Activated CD4-positive, alpha-beta memory T cell treated with anti-CD3 and anti-CD28 coated beads, Interleukin-2, amount 10 ng/mL, durations not matched to agents 7 days and 5 days (primary cell): ENCODE data around the gene RGS17. TPM values are rescaled to one million over a fixed set of nuclear protein-coding genes. Genes with fewer than 3 reads are reported as not detected.
A peak's percentile ranks its signal among the peaks of the same experiment; 100 is the strongest.
"Not testable (repeated sequence)": the region's sequence is repeated elsewhere in the genome, so short reads cannot be mapped to it uniquely, and the experiment has no call there.

Experiments used
- CTCF ChIA-PET: fragments of 350-600 bp; sonication (Branson Sonifier 250); formaldehyde crosslinking; loops from one replicate; lab custom pipeline; 2021; ENCODE audit warnings: antibody characterized with exemption, inconsistent platforms; lab: Charles Lee
- POLR2A ChIA-PET: fragments of 350-600 bp; sonication (Branson Sonifier 250); formaldehyde crosslinking; loops from one replicate; lab custom pipeline; 2021; ENCODE audit warnings: antibody characterized with exemption; lab: Charles Lee
- DNase-seq: peaks from one replicate; pipeline ENCODE4 v3.0.0-alpha.2; 2020
- H3K27ac Mint-ChIP-seq: one replicate; pipeline ENCODE4 v1.8.0; 2021; ENCODE audit warnings: mild to moderate bottlenecking, mixed read lengths
- H3K27me3 Mint-ChIP-seq: one replicate; pipeline ENCODE4 v1.8.0; 2021; ENCODE audit warnings: mixed read lengths
- H3K36me3 Mint-ChIP-seq: one replicate; pipeline ENCODE4 v1.8.0; 2021; ENCODE audit warnings: low read depth, mixed read lengths
- H3K4me1 Mint-ChIP-seq: one replicate; pipeline ENCODE4 v1.8.0; 2021; ENCODE audit warnings: mixed read lengths
- H3K4me3 Mint-ChIP-seq: one replicate; pipeline ENCODE4 v1.8.0; 2021; ENCODE audit warnings: mild to moderate bottlenecking, mixed read lengths
- H3K9me3 Mint-ChIP-seq: one replicate; pipeline ENCODE4 v1.8.0; 2021; ENCODE audit warnings: mixed read lengths
- total RNA-seq, 2 experiments: library from RNA; stranded (reverse); gene quantifications; one replicate each; pipeline ENCODE4 v1.2.3, GENCODE V29; 2021

The RGS17 gene
- total RNA-seq, 2 experiments from 2014 or later = 0.10 TPM; not detected in 1

DNA sequence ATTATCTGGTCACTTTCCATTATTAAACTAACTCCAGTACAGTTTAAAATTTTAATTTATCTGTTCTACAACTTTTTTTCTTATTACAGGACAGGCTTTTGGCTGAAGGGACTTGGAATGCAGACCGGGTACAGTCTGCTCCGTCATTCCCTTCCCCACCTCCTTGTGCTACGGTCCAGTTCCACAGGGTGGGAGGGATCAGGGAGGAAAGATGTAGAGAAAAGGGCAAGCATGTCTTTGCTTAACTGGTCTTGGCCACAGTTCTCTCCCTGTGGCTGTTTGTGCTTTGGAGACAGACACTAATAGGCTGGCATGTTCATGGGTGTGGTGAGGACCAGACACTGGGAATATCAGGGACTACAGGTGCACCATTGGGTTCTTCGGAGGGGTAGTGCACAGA, 12.1 kb upstream of the RGS17 start:
- H3K4me3 Mint-ChIP-seq = no peak overlapping the region
- CTCF ChIA-PET = no interaction called here

GRCh38 chr6:153140299-153140698, 9.2 kb upstream of the RGS17 start:
- Mint-ChIP-seq H3K36me3 (no peaks in the 10 kb centered on the region), H3K27ac (no peak overlapping the region), H3K27me3 (no peaks in the 10 kb centered on the region), H3K9me3 (no peaks in the 10 kb centered on the region), H3K4me3 (no peak overlapping the region), H3K4me1 (peaks cover 2% of the 10 kb centered on the region)
- ChIA-PET POLR2A (no interaction called here), CTCF (no interaction called here)
- no peak for DNase-seq

More for the DNA sequence above, 12.1 kb upstream of the RGS17 start:
- POLR2A ChIA-PET = no interaction called here
- Mint-ChIP-seq H3K27me3 (no peaks in the 10 kb centered on the region), H3K36me3 (no peaks in the 10 kb centered on the region), H3K27ac (no peak overlapping the region), H3K4me1 (no peaks in the 10 kb centered on the region), H3K9me3 (no peaks in the 10 kb centered on the region)
- no peak for DNase-seq

DNA sequence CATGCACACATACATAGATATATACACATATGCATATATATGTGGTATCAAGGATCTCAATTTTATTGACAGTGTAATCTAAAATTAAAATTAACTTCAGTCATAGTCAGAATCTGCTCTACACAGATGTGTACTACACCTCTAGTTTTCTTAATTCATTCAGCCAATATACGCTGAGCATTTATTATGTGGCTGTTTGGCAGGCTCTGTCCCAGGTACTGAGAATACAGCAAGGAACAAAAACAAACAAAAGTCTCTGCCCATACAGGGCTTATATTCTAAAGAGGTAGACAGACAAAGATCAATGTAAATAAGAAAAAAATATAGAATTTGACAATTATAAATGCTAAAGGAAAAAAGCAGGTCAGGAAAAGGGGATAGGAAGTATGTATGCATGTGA, 7.8 kb upstream of the RGS17 start:
- no peaks in the 10 kb centered on the region for H3K9me3 Mint-ChIP-seq
- POLR2A ChIA-PET = no interaction called here

DNA sequence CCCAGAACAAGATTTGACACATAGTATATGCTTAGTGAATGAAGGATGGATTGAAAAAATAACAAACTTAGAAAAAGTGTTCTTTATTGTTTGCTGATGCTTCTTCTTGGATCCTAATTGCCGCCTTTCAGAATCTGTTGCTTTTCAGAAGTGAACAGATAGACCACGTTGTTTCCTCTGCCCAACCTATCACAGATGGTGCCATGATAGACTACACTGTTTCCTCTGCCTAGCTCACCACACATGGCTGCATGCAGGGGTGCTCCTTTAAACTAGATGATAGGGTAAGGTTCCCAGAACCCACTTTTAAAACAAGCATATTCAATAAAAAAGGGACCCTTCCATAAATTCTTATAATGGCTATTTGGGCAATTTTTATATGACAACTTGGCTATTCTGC, 4.6 kb upstream of the RGS17 start:
- Mint-ChIP-seq H3K9me3 (no peaks in the 10 kb centered on the region), H3K36me3 (no peaks in the 10 kb centered on the region), H3K27me3 (peaks cover 17% of the 10 kb centered on the region), H3K4me3 (no peak overlapping the region), H3K27ac (no peak overlapping the region), H3K4me1 (peaks cover 6% of the 10 kb centered on the region)
- ChIA-PET CTCF (no interaction called here), POLR2A (no interaction called here)
- no peak for DNase-seq

More for the DNA sequence above, 7.8 kb upstream of the RGS17 start:
- DNase-seq = no peak
- CTCF ChIA-PET = no interaction called here
- peaks cover 4% of the 10 kb centered on the region for H3K4me1 Mint-ChIP-seq
- no peak overlapping the region for H3K4me3 Mint-ChIP-seq
- no peaks in the 10 kb centered on the region for H3K27me3 Mint-ChIP-seq
- H3K36me3 Mint-ChIP-seq = no peaks in the 10 kb centered on the region
- no peak overlapping the region for H3K27ac Mint-ChIP-seq

- Mint-ChIP-seq H3K4me1 (peaks cover 13% of the 10 kb centered on the region), H3K27me3 (peaks cover 30% of the 10 kb centered on the region)
- POLR2A ChIA-PET, H3K27ac Mint-ChIP-seq, CTCF ChIA-PET, H3K36me3 Mint-ChIP-seq, H3K4me3 Mint-ChIP-seq, H3K9me3 Mint-ChIP-seq, DNase-seq: not testable (repeated sequence)
Observed at GRCh38 chr6:153133667-153134066, 2.6 kb upstream of the RGS17 start.

DNA sequence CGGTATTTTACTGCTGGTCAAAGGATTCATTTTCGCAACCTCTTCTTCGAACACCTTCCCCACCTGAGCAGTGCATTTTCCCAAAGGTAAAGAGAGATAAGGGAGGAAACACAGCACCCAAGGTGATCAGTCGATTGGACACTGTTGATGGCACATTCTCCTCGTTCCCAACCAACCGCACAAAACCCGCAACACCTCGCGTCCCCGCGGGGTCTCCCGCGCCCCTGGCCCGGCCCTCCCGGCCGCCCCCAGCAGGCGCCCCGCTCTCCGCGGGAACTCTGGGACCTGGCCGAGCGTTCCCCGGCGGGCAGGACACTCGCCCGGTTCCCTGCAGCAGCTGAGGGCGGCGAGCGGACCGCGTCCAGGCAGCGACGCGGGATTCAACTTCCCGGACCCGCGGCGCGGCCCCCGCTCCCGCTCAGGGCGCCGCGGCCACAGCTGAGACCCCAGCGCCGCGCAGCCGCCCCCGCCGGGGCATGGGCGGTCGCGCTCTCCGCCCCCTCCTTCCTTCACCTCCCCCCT, 506 bp downstream of the RGS17 start:
- Mint-ChIP-seq H3K4me3 (peak overlapping the region; percentile 66), H3K9me3 (no peaks in the 10 kb centered on the region), H3K27ac (no peak overlapping the region), H3K4me1 (peaks cover 13% of the 10 kb centered on the region), H3K27me3 (peaks cover 43% of the 10 kb centered on the region), H3K36me3 (no peaks in the 10 kb centered on the region)
- ChIA-PET POLR2A (no interaction called here), CTCF (no interaction called here)
- no peak for DNase-seq

DNA sequence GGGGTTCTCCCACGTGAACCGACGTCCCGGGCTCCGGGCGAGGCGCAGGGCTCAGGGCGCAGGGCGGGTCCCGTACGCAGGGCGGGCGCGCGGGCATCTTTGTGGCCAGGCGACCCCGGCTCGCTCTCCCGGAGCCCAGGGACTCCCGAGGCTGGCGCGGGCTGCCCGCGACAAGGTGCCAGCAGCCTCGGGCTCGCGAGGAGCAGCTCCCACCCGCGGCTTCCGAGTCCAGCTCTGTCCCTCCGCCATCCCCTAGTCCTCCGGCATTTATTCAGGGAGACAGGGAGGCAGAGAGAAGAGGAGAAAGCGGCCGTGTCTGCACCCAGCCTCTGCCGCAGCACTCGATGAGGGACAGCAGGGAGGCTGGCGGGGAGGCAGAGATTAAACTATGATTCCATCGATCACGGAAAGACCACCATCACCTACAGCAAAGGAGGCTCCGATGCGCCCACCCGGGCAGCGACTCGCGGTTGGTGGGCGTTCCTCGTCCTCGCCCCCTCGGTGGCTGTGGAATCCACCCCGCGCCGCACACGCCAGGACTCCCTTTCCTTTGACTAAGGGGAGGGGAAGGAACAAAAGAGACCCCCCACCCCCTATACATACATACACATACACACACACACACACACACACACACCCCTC, 1.1 kb downstream of the RGS17 start:
- DNase-seq = no peak
- CTCF ChIA-PET = no interaction called here

GRCh38 chr6:153126218-153126617, 4.9 kb downstream of the RGS17 start:
- DNase-seq = no peak
- Mint-ChIP-seq H3K4me1 (peaks cover 10% of the 10 kb centered on the region), H3K27ac (no peak overlapping the region), H3K4me3 (no peak overlapping the region), H3K36me3 (no peaks in the 10 kb centered on the region), H3K27me3 (peaks cover 38% of the 10 kb centered on the region), H3K9me3 (no peaks in the 10 kb centered on the region)
- CTCF ChIA-PET = no interaction called here
- POLR2A ChIA-PET = no interaction called here

More for the DNA sequence above, 1.1 kb downstream of the RGS17 start:
- Mint-ChIP-seq H3K4me3 (peak overlapping the region; percentile 60), H3K27me3 (peaks cover 43% of the 10 kb centered on the region), H3K27ac (no peak overlapping the region), H3K9me3 (no peaks in the 10 kb centered on the region), H3K4me1 (peaks cover 10% of the 10 kb centered on the region), H3K36me3 (no peaks in the 10 kb centered on the region)
- POLR2A ChIA-PET = no interaction called here

- H3K9me3 Mint-ChIP-seq = no peaks in the 10 kb centered on the region
- POLR2A ChIA-PET = no interaction called here
- no peak overlapping the region for H3K27ac Mint-ChIP-seq
- no peak overlapping the region for H3K4me3 Mint-ChIP-seq
- CTCF ChIA-PET = no interaction called here
- H3K27me3 Mint-ChIP-seq = peaks cover 39% of the 10 kb centered on the region
- no peak for DNase-seq
- peaks cover 4% of the 10 kb centered on the region for H3K4me1 Mint-ChIP-seq
- no peaks in the 10 kb centered on the region for H3K36me3 Mint-ChIP-seq
Observed at GRCh38 chr6:153125032-153125431, 6.0 kb downstream of the RGS17 start.

GRCh38 chr6:153123801-153124200, 7.3 kb downstream of the RGS17 start:
- H3K27me3 Mint-ChIP-seq = peaks cover 31% of the 10 kb centered on the region
- no peaks in the 10 kb centered on the region for H3K36me3 Mint-ChIP-seq
- no peaks in the 10 kb centered on the region for H3K4me1 Mint-ChIP-seq
- ChIA-PET CTCF (no interaction called here), POLR2A (no interaction called here)
- H3K9me3 Mint-ChIP-seq = no peaks in the 10 kb centered on the region
- no peak overlapping the region for H3K27ac Mint-ChIP-seq
- DNase-seq = no peak
- no peak overlapping the region for H3K4me3 Mint-ChIP-seq

GRCh38 chr6:153121311-153121710, 9.8 kb downstream of the RGS17 start:
- DNase-seq = no peak
- H3K27ac Mint-ChIP-seq = no peak overlapping the region
- H3K4me1 Mint-ChIP-seq = peaks cover 2% of the 10 kb centered on the region
- no peaks in the 10 kb centered on the region for H3K9me3 Mint-ChIP-seq
- POLR2A ChIA-PET = no interaction called here
- H3K27me3 Mint-ChIP-seq = peaks cover 21% of the 10 kb centered on the region
- H3K36me3 Mint-ChIP-seq = no peaks in the 10 kb centered on the region
- CTCF ChIA-PET = no interaction called here
- H3K4me3 Mint-ChIP-seq = no peak overlapping the region

- H3K4me3 Mint-ChIP-seq = no peak overlapping the region
- peaks cover 2% of the 10 kb centered on the region for H3K4me1 Mint-ChIP-seq
- no peak for DNase-seq
- H3K9me3 Mint-ChIP-seq = no peaks in the 10 kb centered on the region
- H3K27ac Mint-ChIP-seq = no peak overlapping the region
- ChIA-PET CTCF (no interaction called here), POLR2A (no interaction called here)
- H3K36me3 Mint-ChIP-seq = no peaks in the 10 kb centered on the region
- peaks cover 11% of the 10 kb centered on the region for H3K27me3 Mint-ChIP-seq
Observed at GRCh38 chr6:153117986-153118879, 12.8 kb downstream of the RGS17 start.

- CTCF ChIA-PET, H3K9me3 Mint-ChIP-seq, H3K27ac Mint-ChIP-seq, H3K27me3 Mint-ChIP-seq, POLR2A ChIA-PET, H3K36me3 Mint-ChIP-seq, H3K4me3 Mint-ChIP-seq, H3K4me1 Mint-ChIP-seq, DNase-seq: not testable (repeated sequence)
Observed at GRCh38 chr6:153111082-153111481, 20.0 kb downstream of the RGS17 start.
